HG03196 (cell line): ENCODE measurements around the gene RNF5.
A peak's percentile ranks its signal among the peaks of the same experiment; 100 is the strongest.
"Not testable (repeated sequence)": the region's sequence is repeated elsewhere in the genome, so short reads cannot be mapped to it uniquely, and the experiment has no call there.

Source experiments
- ATAC-seq: cut with Tn5 transposase; IDR thresholded peaks from one replicate; pipeline ENCODE4 v1.9.1; 2021; ENCODE audit not compliant: unreplicated experiment

RNF5 gene

DNA sequence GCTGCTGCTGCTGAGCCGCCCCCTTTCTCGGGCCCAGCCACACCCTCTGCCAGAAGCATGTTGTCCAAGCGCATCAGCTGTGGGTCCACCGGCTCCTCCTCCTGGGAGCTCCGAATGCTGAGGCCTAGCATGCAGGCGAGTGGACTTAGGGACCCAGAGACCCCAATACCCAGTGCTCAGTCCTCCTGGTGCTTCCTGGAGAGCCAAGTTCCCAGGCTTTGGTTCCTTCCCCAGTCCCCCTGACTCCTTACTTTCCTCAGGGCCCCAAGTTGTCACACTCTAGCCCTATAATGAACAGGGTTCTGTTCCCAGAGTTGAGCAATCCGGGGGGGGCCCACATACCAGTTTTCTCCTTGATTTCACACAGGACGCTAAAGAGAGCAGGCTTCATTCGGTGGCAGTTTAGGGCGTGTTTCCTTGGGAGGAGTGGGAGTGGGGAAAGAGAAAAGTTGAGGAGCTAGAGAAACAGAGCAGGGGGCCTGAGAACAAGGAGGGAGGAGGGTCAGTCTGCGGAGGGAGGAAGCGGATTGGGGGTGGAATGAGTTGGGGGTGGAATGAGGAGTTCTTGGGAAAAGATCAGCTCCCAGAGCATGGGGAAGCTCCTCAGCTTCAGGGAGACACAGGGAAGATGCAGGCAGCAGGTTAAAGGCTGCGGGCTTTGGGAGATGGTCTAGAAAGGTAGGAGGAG, 10.3 kb downstream of the RNF5 start:
- ATAC-seq: no peak

DNA sequence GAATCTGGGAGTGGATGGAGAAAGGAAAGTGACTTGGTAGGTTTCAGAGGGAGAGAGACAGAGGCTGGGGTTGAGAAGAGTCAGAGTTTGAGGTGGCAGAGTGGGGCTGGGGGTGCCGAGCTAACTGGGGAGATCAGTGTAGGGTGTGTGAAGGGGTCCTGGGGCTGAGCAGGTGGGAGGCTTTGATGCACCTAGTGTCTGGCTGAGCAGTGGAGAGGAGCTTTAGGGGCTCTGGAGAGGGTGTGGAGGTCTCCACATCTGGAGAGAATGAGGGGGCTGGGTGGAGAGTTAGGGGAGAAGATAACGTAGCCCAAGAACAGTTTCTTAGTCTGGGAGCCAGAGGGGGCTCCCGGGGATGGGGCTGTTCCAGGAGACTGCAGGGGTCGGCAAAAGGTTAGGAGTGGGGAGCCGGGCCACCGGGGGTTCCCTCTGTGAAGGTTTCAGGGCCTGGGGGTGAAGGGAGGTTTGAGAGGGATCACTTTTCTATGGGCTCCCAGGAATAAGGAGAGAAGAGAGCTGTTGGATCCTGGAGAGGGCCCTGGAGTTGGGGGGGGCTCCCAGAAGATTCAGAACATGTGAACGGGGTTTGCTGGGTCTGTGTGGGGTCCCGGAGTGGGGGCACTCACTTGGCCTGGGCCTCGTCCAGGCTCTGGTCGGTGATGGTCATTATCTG, 11.0 kb downstream of the RNF5 start:
- ATAC-seq: no peak

DNA sequence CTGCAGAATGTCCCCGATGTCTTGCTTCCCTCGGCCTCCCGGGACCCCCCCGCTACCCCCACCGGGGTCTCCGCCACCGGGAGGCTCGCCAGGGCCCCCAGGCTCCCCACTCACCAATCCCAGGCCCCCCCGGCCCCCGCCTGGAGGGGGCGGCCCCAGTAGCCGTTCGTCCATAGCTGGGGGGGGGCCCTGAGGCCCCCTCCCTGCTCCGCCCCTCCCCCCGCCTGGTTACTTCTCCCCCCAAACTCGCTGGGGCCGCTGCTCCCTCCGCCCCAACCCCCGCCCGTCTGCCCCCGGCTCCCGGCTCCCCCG, 11.5 kb downstream of the RNF5 start:
- ATAC-seq: no peak

DNA sequence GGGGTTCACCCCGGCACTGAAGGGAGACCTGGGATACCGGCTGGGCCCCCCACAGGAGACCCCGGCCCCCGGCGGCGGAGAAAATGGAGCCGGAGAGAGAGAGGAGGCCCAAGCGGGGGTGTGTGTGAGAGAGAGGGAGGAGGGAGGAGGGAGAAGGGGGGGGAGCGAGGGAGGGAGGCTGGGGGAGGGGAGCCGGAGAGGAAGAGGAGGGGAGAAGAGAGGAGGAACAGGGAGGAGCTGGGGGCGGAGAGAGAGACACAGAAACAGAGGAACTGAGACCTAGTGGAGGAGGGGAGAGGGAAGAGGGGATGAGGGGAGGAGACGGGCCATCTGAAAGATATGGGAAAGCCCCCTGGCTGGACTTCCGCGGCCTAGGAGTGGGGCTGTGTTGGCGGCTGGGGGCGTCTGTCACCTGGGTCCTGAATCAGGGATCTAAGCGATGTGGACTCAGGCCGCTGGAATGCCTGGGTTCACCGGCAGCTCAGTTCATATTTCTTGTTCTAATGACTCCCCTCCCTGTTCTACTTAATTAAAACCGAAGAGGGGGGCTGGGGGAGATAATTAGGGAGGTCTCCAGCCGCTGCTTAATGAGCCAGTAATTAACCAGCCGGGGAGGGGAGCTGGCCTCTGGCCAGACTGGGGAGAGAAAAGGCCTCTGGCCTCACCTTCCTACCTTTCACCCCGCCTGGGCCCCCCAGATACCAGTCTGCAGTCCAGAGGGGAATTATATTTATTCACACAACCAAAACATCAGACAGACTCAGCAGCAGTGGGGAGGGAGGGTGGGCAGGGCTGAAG, 12.0 kb downstream of the RNF5 start, which contains the start of gene PBX2:
TSS of gene PBX2 (minus strand) at position 149 of the 798 bp plus-strand sequence. CDS start 287 bp downstream, outside the sequence.
- peak; percentile 50 for ATAC-seq

DNA sequence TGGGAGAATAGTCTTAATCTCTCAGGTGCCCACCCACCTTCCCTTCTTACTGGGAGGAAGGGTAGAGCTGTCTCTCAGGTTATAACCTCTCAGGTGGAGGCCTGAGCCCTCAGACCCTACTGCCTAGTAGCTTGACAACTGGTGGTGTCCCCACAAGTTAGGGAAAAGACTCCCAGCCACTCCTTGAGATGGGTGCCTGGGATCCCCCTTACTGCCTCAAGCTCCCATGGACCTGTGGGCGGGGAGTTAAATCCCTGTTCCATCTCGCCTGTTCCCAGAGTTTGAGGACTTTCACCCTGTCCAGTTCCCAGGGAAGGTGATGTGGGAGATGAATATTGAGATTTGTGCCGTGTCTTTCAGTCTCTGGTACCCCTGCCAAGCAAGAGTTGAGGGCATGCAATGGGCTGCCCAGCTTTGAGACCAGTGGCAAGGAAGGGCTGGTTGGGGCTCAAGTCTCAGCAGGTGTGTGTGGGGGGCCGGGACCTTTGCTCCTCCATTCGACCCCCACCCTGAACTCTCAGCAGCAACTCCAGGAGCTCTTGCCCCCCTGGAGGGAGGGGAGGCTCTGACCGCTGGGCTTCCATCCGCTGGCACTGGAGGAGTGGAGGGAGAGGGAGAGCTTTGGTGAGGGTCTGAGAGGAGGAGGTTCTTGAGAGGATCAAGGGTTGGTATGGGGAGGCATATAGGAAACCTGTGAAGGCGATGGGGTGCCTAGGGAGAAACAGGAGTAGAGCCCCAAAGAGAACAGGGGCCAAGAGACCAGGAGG, 12.9 kb downstream of the RNF5 start:
- ATAC-seq: no peak

DNA sequence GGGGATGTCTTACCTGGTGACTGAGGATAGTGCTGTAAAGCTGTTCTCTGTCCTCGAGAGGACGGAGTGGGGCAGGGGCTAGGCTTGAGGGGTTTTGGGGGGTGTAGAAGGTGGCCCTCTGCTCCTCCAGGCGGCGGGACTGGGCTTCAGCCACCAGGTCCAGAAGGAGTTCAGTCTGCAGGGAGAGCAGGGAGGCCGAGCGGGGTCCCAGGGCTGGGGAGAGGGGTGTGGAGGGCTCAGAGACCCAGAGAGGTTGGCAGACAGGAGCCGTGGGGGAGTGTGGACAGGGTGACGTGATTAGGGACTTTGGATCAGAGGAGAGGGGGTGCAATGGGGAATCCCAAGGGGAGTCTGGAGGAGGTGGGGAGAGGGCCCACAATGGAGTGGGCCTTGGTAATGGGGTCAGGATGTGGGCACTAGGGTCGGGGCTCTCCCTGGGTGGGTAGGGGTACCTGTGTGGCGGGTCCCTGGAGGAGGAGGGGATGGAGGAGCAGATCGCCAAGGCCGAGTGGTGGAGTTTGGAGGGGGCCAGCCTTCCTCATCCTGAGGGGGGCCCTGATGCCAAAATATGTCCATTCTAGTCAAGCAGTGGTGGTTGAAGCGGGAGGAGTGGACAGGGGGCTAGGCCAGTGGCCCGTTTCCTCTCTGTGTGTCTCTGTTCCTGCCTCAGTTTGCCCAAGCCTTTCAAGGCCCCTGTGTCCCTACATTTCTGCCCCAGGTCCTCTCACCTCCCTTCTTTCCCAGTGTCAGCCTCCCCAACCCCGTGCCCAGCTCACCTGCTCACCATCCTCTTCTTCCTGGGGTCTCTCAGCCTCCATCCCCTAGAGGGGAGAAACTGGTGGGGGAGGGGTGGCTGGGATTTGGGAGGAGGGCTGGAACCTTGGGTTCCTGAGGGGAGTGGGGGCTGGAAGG, 13.7 kb downstream of the RNF5 start:
- no peak for ATAC-seq

DNA sequence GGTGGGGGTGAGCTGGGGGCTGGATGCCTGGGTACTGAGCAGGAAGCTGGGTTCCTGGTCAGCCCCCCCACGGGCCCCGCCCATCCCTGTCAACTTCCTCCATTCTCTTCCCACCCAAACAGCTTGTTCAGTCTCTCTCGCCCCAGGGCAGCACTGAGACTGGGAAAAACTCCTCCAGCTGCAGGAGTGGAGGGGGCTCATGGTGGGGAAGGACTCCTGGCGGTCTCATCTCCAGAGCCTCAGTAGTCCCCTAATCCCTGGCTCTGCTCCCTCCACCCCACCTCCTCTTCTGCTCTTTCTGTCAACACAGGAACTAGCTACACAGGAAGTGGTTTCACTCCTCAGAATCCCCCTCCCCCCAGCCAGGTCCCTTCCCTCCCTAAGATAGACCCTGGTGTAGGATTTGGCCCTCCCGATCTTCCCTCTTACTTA, 14.4 kb downstream of the RNF5 start, which contains the start of gene GPSM3:
TSS of gene GPSM3 (minus strand) at position 36 of the 432 bp plus-strand sequence. CDS start 130 bp downstream, outside the sequence.
- ATAC-seq: no peak

DNA sequence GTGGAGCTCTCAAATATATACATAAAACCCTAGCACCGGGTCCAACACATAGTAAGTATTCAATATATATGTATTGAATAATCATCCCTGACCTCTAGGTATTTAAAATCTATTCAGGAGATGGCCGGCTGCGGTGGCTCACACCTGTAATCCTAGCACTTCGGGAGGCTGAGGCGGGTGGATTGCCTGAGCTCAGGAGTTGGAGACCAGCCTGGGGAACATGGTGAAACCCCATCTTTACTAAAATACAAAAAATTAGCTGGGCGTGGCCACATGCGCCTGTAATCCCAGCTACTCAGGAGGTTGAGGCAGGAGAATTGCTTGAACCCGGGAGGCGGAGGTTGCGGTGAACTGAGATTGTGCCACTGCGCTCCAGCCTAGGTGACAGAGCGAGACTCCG, 14.9 kb downstream of the RNF5 start:
- ATAC-seq: not testable (repeated sequence)

DNA sequence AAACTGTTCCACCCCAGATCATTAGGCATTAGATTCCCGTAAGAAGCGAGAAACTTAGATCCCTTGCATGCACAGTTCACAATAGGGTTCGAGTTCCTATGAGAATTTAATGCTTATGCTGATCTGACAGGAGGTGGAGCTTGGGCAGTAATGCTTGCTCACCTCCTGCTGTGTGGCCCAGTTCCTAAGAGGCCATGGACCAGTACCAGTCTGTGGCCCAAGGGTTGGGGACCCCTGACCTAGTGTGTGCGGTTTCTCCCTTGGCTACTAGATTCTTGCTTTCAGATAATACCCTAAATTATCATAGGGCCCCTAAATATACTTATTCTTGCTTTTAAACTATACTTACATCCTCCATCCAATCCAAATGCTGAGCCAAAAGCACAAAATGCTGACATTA, 16.2 kb downstream of the RNF5 start:
- ATAC-seq: no peak

DNA sequence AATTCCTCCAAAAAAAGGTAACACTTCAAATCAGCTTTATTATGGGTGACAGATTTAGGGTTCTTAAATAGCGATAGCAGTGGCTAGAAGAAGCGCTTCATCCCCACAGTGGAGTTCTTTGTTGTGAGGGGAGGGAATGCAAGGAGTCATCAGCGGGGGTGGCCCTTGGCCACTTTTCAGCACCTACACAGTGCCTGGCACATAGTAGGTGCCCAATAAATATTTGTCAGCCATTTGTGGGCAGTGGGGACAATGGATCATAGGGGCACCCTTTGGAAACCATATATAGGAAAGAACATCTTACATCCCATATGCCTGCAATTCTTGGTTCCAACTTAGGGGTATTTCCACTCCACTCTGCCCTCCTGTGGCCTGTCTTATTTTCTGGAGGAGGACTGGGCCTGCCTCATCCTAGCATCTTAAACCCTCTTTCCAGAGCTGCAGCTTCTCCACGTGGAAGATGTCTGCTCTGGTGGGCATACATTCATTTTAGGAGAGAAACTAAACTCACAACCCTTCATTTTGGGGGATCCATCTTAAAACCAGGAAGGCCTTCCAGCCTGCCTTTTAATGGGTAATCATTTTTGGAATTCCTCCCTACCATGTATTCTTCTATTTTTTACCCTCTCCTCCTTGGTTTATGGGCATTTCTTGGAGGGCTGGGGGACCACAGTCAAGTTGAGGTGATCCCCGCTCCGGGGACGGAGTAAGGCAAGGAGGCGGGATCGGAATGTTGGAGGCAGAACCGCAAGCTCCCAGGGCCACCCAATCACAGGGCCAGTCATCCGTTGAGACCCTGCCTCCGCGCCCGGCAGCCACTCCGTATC, 16.8 kb downstream of the RNF5 start:
- ATAC-seq: no peak

DNA sequence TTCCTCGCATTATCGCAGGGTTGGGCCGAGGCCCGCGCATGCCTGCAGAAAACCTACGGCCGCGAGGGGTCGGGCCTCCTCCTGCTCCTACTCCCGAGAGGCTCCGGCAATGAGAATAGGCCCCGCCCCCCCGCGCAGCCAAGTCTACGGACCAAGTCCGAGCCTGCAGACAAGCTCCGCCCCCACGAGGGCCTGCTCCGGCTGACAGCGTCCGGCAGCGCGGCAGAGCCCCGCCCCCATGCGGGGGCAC, 17.4 kb downstream of the RNF5 start:
- ATAC-seq: peak; percentile 65

DNA sequence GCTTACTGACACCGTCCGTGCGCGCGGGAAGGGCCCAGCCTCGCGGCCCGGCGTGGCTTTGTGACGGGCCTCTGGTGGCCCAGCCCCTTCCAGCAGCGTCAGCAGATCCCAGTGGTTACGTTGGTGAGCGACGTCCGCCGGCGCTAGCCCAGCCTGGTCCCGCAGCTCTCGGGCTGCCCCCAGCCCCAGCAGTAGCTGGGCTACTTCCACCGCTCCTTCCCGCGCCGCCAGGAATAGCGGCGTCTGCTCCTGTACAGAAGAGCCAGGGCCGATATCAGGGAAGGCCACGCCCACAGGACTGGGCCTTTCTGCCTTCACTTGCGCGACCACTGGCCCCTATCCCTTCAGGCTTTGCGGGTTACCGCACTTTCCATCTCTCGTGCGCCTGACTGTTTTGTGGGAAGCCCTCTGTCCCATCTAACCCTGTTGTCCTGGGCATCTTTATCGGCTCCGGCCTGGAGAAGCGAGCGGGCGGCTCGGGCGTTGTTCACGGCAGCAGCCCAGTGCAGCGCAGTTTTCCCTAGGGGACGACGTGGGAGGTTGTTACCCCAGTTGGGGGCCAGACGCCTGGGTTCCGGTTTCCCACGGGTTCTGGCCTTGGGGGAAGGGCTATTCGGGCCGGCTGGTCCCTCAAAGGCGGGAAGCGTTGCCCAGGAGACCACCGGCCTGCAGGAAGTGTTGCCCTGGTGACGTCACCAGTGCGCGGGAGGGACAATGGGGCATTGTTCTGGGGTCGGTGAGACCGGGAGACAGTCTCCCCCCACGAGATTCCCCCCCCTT, 17.9 kb downstream of the RNF5 start:
- ATAC-seq: peak; percentile 75

DNA sequence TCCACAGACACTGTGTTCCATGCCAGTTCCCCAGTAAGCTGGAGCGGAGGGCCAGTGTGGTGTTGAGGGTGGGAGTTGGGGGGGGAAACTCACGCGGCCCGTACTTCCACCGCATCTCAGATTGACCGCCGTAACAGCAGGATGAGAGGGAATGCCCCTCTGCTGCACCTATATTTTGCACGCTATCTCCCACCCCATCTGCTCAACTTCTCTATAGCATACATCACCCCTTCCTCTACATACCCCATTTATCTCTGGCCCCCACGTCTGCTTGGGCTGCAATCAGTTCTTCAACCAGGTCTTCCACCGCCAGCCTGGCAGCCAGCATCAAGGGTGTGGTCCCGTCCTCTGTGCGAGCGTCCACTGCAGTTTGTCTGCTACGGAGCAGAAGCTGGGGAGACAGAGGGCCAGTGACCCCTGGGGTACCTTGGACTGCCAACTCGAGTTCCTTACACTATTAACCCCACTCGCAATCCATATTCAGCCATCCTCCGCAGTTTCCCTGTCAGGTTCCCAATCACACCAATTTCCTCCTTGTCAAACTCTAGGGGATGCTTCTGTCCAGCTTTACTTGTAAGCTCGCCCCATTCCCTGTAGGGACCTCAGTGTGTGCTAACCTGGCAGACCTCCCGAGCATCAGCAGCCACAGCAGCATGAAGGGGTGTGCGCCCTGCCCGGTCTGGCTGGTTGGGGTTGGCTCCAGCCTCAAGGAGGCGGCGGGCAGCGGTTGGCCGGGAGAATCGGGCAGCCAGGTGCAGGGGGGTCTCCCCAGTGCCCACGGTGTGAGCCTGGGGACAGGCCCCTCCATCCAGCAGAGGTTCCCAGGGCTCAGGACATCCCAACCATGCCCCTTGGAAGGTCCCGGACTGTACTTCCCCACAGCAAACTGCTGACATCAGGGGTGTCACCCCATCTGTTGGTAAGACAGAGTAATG, 18.7 kb downstream of the RNF5 start:
- ATAC-seq: no peak

DNA sequence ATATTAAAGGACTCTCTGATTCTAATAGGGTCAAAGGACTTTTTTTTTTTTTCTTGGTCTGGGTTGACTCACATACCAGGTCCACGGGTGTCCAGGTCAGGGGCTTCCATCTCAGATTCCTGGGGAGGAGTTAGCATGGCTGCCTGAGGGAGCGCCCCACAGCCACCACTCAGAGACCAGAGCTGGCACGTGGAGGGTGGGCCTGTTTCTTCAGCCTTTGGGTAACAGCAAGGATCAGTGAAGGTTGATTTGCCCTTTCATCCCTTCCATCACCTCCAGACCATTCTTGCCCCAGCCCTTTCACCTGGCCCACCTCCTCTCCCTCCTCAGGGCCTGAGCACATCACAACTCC, 20.1 kb downstream of the RNF5 start:
- ATAC-seq: no peak

DNA sequence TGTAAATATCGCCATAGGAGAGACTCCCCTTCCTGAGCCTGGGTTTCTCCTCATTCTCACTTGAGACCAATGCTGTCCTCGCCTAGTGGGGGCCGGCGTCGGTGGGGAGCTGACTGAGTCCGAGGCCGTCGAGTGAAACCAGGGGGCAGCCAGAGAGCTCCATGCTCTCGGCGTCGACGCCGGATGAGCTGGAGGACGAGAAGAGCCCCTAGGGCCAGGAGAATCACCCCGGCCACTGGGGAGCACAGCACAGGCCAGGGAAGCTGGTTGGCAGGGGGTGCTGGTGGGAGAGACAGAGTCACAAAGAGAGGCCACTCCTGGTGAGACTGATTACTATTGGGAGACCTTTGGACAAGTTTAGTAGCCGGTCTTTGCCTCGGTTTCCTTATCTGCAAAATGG, 20.7 kb downstream of the RNF5 start:
- ATAC-seq: no peak

DNA sequence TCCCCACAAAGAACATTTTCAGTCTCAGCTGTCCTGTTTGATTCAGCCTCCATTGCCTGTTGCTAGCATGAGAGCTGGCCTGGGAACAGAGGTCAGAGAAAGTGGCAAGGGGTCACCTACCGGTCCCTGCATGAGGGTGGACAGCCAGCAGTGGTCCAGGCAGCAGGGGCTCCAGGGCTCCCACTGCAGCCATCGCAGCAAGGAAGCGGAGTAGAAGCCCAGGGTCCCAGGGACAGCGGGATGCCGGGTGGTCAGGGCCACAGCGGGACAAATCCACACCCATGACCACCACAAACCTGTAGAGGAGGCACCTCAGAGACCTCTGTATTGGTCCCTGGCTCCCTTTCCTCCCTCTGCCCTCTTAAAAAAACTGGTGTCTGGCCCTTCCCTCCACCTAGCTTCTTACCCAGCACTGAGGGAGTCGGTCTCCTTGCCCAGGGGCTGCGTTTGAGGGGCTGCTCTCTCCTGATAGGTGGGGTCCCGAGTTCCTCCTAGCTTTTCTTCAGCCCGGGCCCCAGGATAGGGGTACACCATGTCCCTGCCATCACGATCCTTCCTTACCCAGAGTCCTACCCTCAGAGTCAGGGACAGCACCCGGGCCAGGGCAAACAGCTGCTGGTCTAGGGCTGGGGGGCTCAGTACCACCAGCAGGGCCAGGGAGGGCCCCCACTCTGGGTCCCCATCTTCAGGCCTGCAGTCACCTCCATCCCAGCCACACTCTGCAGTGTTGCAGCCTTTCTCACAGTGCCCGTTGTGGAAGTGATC, 22.7 kb downstream of the RNF5 start:
- ATAC-seq: no peak

DNA sequence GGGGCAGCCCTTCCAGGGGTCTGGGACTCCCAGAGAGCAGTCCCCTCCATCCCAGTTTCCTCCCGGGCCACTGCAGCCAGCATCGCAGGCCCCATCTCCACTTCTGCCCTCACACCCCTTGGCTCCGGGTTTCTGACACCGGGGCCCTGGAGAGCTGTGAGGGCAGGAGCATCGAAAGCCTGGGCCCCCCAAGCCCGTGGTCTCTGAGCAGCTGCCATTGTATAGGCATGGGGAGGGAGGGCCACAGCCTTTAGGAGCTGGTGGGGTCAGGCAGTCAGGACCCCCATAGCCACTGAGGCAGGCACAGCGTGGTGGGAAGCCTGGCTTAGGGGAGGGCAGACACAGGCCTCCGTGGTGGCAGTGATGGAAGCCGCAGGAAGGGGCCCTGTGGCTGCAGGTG, 24.0 kb downstream of the RNF5 start:
- no peak for ATAC-seq
